ENCODE measurements around the gene MAMSTR. TPM values are rescaled to one million over a fixed set of nuclear protein-coding genes. Genes with fewer than 3 reads are reported as not detected.
A peak's percentile ranks its signal among the peaks of the same experiment; 100 is the strongest.

Gene MAMSTR
- total RNA-seq, 3 donors from 2014 or later (not counting 1 experiment from before 2014, with no cell fraction given): 0.56 to 1.2 (median 0.98) TPM

- no peaks in the 10 kb centered on the region for H3K36me3 Mint-ChIP-seq
- ATAC-seq: peak; percentile 87 to 91 (median 88)
- H3K4me3 Mint-ChIP-seq: peak overlapping the region; percentile 56
- Histone ChIP-seq H3K4me1 (ENCODE audit: control insufficient read depth, insufficient read depth, low read length) (peaks cover 25% of the 10 kb centered on the region), H3K9me3 (ENCODE audit: control insufficient read depth, insufficient read depth, low read length) (no peaks in the 10 kb centered on the region), H3K36me3 (ENCODE audit: control insufficient read depth, insufficient read depth, low read length) (no peaks in the 10 kb centered on the region), H3K4me3 (ENCODE audit: low read length) (no peak overlapping the region), H3K27ac (ENCODE audit: low read length) (peak overlapping the region; percentile 45), H3K27me3 (ENCODE audit: control insufficient read depth, insufficient read depth, low read length) (peaks cover 9% of the 10 kb centered on the region)
- peak overlapping the region in 1 of 2 donors; percentile 49 for H3K27ac Mint-ChIP-seq
- peaks cover 8 to 24% of the 10 kb centered on the region in 2 donors for H3K4me1 Mint-ChIP-seq
- no peaks in the 10 kb centered on the region for H3K27me3 Mint-ChIP-seq (ENCODE audit: low read depth in 2 of 2)
- no peaks in the 10 kb centered on the region for H3K9me3 Mint-ChIP-seq
- intact Hi-C loops (cut with micrococcal nuclease): loop anchor here (1.0 to 5.0 kb wide), 2 partner anchors 24 to 91 kb away; partner anchors contain the start of gene CA11
- TF ChIP-seq CTCF (IDR thresholded peaks at IDR 0.05): no peak
- 2% methylated on average over 96 of the region's 96 CpGs for WGBS (ENCODE audit: insufficient coverage)
- peak; percentile 71 to 93 for DNase-seq
These were observed 19.3 kb upstream of the MAMSTR start for GRCh38 chr19:48738557-48739403.

- Histone ChIP-seq H3K36me3 (ENCODE audit: control insufficient read depth, insufficient read depth, low read length) (no peaks in the 10 kb centered on the region), H3K9me3 (ENCODE audit: control insufficient read depth, insufficient read depth, low read length) (no peaks in the 10 kb centered on the region), H3K27ac (ENCODE audit: low read length) (no peak overlapping the region), H3K4me3 (ENCODE audit: low read length) (no peak overlapping the region), H3K27me3 (ENCODE audit: control insufficient read depth, insufficient read depth, low read length) (peaks cover 9% of the 10 kb centered on the region), H3K4me1 (ENCODE audit: control insufficient read depth, insufficient read depth, low read length) (peaks cover 25% of the 10 kb centered on the region)
- ATAC-seq (no peak), DNase-seq (peak in 1 of 2 donors; percentile 28)
- peak overlapping the region; percentile 58 for H3K4me3 Mint-ChIP-seq
- intact Hi-C loops (cut with micrococcal nuclease): loop anchor here (5.0 kb wide), 1 partner anchor 90 kb away; the partner anchor contains the start of gene CA11
- 83% methylated on average over 21 of the region's 22 CpGs for WGBS (ENCODE audit: insufficient coverage)
- no peaks in the 10 kb centered on the region for H3K36me3 Mint-ChIP-seq
- no peak overlapping the region for H3K27ac Mint-ChIP-seq
- H3K27me3 Mint-ChIP-seq (ENCODE audit: low read depth in 2 of 2): peaks cover 6% of the 10 kb centered on the region in 2 donors
- no peak for TF ChIP-seq CTCF (IDR thresholded peaks at IDR 0.05)
- peaks cover 8 to 24% of the 10 kb centered on the region in 2 donors for H3K4me1 Mint-ChIP-seq
- no peaks in the 10 kb centered on the region for H3K9me3 Mint-ChIP-seq
These were observed 18.0 kb upstream of the MAMSTR start for GRCh38 chr19:48737360-48737998.

GRCh38 chr19:48735031-48735615 is 15.6 kb upstream of the MAMSTR start:
- Histone ChIP-seq H3K4me1 (ENCODE audit: control insufficient read depth, insufficient read depth, low read length) (peaks cover 13% of the 10 kb centered on the region), H3K27me3 (ENCODE audit: control insufficient read depth, insufficient read depth, low read length) (peaks cover 5% of the 10 kb centered on the region), H3K27ac (ENCODE audit: low read length) (no peak overlapping the region), H3K4me3 (ENCODE audit: low read length) (no peak overlapping the region), H3K36me3 (ENCODE audit: control insufficient read depth, insufficient read depth, low read length) (no peaks in the 10 kb centered on the region), H3K9me3 (ENCODE audit: control insufficient read depth, insufficient read depth, low read length) (no peaks in the 10 kb centered on the region)
- no peak overlapping the region for H3K4me3 Mint-ChIP-seq
- no peaks in the 10 kb centered on the region for H3K36me3 Mint-ChIP-seq
- no peak for DNase-seq
- intact Hi-C loops (cut with micrococcal nuclease): loop anchor here (5.0 kb wide), 1 partner anchor 88 kb away; the partner anchor contains the start of gene CA11
- H3K9me3 Mint-ChIP-seq: no peaks in the 10 kb centered on the region
- H3K27me3 Mint-ChIP-seq (ENCODE audit: low read depth in 2 of 2): peaks cover 14 to 21% of the 10 kb centered on the region in 2 donors
- WGBS (ENCODE audit: insufficient coverage): 98% methylated on average over 37 of the region's 38 CpGs
- no peak overlapping the region for H3K27ac Mint-ChIP-seq
- no peak for ATAC-seq
- TF ChIP-seq CTCF (IDR thresholded peaks at IDR 0.05): no peak
- H3K4me1 Mint-ChIP-seq: peaks cover 0 to 13% of the 10 kb centered on the region in 2 donors

All from natural killer cell (primary cell).